Upper lobe of right lung (tissue), 1 donor: ENCODE measurements around the gene MSMP. TPM values are rescaled to one million over a fixed set of nuclear protein-coding genes. Genes with fewer than 3 reads are reported as not detected.
A peak's percentile ranks its signal among the peaks of the same experiment; 100 is the strongest.

Source experiments
- ATAC-seq: fragments of 200-7000 bp; cut with Tn5 transposase; one replicate; pipeline ENCODE4 v1.9.1; 2020; ENCODE audit warnings: mild to moderate bottlenecking, moderate library complexity
- DNase-seq: peaks from one replicate; pipeline ENCODE4 v3.0.0-alpha.2; 2020
- H3K27ac ChIP-seq: fragments of 200-600 bp; one replicate; pipeline ENCODE4 v1.8.0; 2022
- H3K27me3 ChIP-seq: fragments of 200-600 bp; one replicate; pipeline ENCODE4 v1.8.0; 2022; ENCODE audit warnings: mild to moderate bottlenecking
- H3K36me3 ChIP-seq: fragments of 200-600 bp; one replicate; pipeline ENCODE4 v1.8.0; 2022
- H3K4me1 ChIP-seq: fragments of 200-600 bp; one replicate; pipeline ENCODE4 v1.8.0; 2022
- H3K4me3 ChIP-seq: fragments of 200-600 bp; one replicate; pipeline ENCODE4 v1.8.0; 2022; ENCODE audit warnings: mild to moderate bottlenecking
- H3K9me3 ChIP-seq: fragments of 200-600 bp; one replicate; pipeline ENCODE4 v1.8.0; 2022
- CTCF ChIP-seq: fragments of 200-600 bp; IDR thresholded peaks from one replicate; pipeline ENCODE4 v1.8.0; 2022; ENCODE audit warnings: antibody characterized with exemption
- intact Hi-C: fragments of 100-400 bp; cut with DNase I; formaldehyde crosslinking; loops from one replicate; pipeline ENCODE4 v1.11.0; 2022
- total RNA-seq: library from RNA; stranded (reverse); fragmentation: NEBNext Ultra II Directional; extraction: Animal tissue kit (Norgen Biotek cat#: 25700); gene quantifications from one replicate; pipeline ENCODE4 v1.2.1, GENCODE V29; 2021
- donor health status: DM: no; HTN: yes; CAD: no; lungs with severe emphysema.

MSMP gene
- total RNA-seq, 1 donor from 2014 or later, result not detected

- DNase-seq, result peak; percentile 94
Measured at GRCh38 chr9:35748858-35749514, 5.1 kb downstream of the MSMP start, which contains the start of the genes GBA2 and RGP1. Gene GBA2 (minus strand): TSS chr9:35749228. CDS start chr9:35748704, 524 bp downstream. Gene RGP1 (plus strand): TSS chr9:35749287. CDS start chr9:35749756, 469 bp downstream.

GRCh38 chr9:35748242-35748857 lies 5.7 kb downstream of the MSMP start:
- no peak for DNase-seq
- no peak for TF ChIP-seq CTCF
- no peaks in the 10 kb centered on the region for H3K27me3 ChIP-seq
- peaks cover 53% of the 10 kb centered on the region for H3K36me3 ChIP-seq
- peak overlapping the region; percentile 91 for H3K27ac ChIP-seq
- peaks cover 42% of the 10 kb centered on the region for H3K4me1 ChIP-seq
- no peaks in the 10 kb centered on the region for H3K9me3 ChIP-seq
- no peak for ATAC-seq
- peak overlapping the region; percentile 98 for H3K4me3 ChIP-seq
- intact Hi-C loops, result no loop called here

More at GRCh38 chr9:35748858-35749514, 5.1 kb downstream of the MSMP start, which contains the start of the genes GBA2 and RGP1:
- peak within 1 kb of the TSS; percentile 98 for H3K4me3 ChIP-seq
- peak within 1 kb of the TSS; percentile 91 for H3K27ac ChIP-seq
- intact Hi-C loops, result no loop called here
- no peak for TF ChIP-seq CTCF
- H3K9me3 ChIP-seq, result no peaks in the 10 kb centered on the region
- peak; percentile 95 for ATAC-seq
- no peaks in the 10 kb centered on the region for H3K27me3 ChIP-seq
- peaks cover 42% of the 10 kb centered on the region for H3K4me1 ChIP-seq
- H3K36me3 ChIP-seq, result peaks cover 50% of the 10 kb centered on the region

- TF ChIP-seq CTCF, result no peak
- intact Hi-C loops, result no loop called here
- no peak overlapping the region for H3K27ac ChIP-seq
- peak overlapping the region; percentile 98 for H3K4me3 ChIP-seq
- ATAC-seq (no peak), DNase-seq (no peak)
- no peaks in the 10 kb centered on the region for H3K27me3 ChIP-seq
- H3K9me3 ChIP-seq, result no peaks in the 10 kb centered on the region
- peaks cover 53% of the 10 kb centered on the region for H3K36me3 ChIP-seq
- peaks cover 42% of the 10 kb centered on the region for H3K4me1 ChIP-seq
Measured at GRCh38 chr9:35746583-35746982, 7.5 kb downstream of the MSMP start.

- Histone ChIP-seq H3K4me1 (peaks cover 40% of the 10 kb centered on the region), H3K27me3 (no peaks in the 10 kb centered on the region), H3K27ac (no peak overlapping the region), H3K36me3 (peaks cover 53% of the 10 kb centered on the region), H3K9me3 (no peaks in the 10 kb centered on the region), H3K4me3 (peak overlapping the region; percentile 98)
- intact Hi-C loops, result no loop called here
- DNase-seq (no peak), ATAC-seq (no peak)
- no peak for TF ChIP-seq CTCF
Measured at GRCh38 chr9:35745569-35745968, 8.5 kb downstream of the MSMP start.

GRCh38 chr9:35743880-35744518 lies 10.1 kb downstream of the MSMP start:
- intact Hi-C loops, result no loop called here
- Histone ChIP-seq H3K4me1 (peaks cover 32% of the 10 kb centered on the region), H3K36me3 (peaks cover 68% of the 10 kb centered on the region), H3K4me3 (no peak overlapping the region), H3K9me3 (no peaks in the 10 kb centered on the region), H3K27me3 (no peaks in the 10 kb centered on the region), H3K27ac (no peak overlapping the region)
- no peak for TF ChIP-seq CTCF
- ATAC-seq (no peak), DNase-seq (no peak)
